Measurements from ENCODE around the gene MBD5.

- no peak for TF ChIP-seq CTCF (IDR thresholded peaks at IDR 0.05)
- TF ChIP-seq POLR2A (IDR thresholded peaks at IDR 0.05), result no peak
Observed at GRCh38 chr2:148039783-148040182, 18.9 kb downstream of the MBD5 start.
